GM12878 (cell line): ENCODE results near the gene ANXA3. TPM values are rescaled to one million over a fixed set of nuclear protein-coding genes. Genes with fewer than 3 reads are reported as not detected.

Experiments used
- ATAC-seq: fragments of 200-7000 bp; cut with Tn5 transposase; 3 replicates; pipeline ENCODE4 v1.9.1; 2020; ENCODE audit warnings: mild to moderate bottlenecking, moderate library complexity
- BruUV-seq: library from RNA; stranded (reverse); fragments of 400-500 nt; replicated peaks from 2 replicates; lab custom pipeline; 2021; lab: Mats Ljungman, UMichigan
- CTCF ChIA-PET: fragments of 300-600 bp; sonication (Branson Sonifier 250); formaldehyde crosslinking; extraction: SDS; loops from one replicate; lab custom pipeline; 2021; ENCODE audit warnings: inconsistent platforms; lab: Yijun Ruan, JAX
- POLR2A ChIA-PET: fragments of 350-600 bp; formaldehyde crosslinking; extraction: SDS; loops from one replicate; lab custom pipeline; 2021; ENCODE audit warnings: inconsistent platforms; lab: Charles Lee
- RAD21 ChIA-PET: fragments of 300-600 bp; sonication (Branson Sonifier 250); formaldehyde crosslinking; loops from one replicate; lab custom pipeline; 2023; ENCODE audit warnings: antibody characterized with exemption; ENCODE audit not compliant: unreplicated experiment; lab: Charles Lee
- SMC1A ChIA-PET: fragments of 300-600 bp; sonication (Branson Sonifier 250); formaldehyde crosslinking; loops from one replicate; lab custom pipeline; 2023; ENCODE audit not compliant: unreplicated experiment, uncharacterized antibody; lab: Charles Lee
- DNase-seq: peaks from one replicate; pipeline ENCODE4 v3.0.0-alpha.2; 2011; ENCODE audit warnings: low read depth, low spot score
- FAIRE-seq: peaks from 3 replicates; lab custom pipeline; 2011; peaks lifted over from hg19 to GRCh38; lab: Jason Lieb, UNC
- H2AFZ ChIP-seq: 2 replicates; pipeline ENCODE4 v1.6.0; 2011; ENCODE audit warnings: low read depth, low read length, control low read depth; ENCODE audit not compliant: control insufficient read depth
- H3K27ac ChIP-seq: 2 replicates; pipeline ENCODE4 v1.5.1; 2011; ENCODE audit warnings: control low read depth; ENCODE audit not compliant: control insufficient read depth, insufficient read depth
- H3K27me3 ChIP-seq, 2 experiments: replicated peaks in 1 of 2; 2 replicates each; pipeline versions ENCODE4 v1.6.0 to v1.6.1; 2011; ENCODE audit warnings: low read length in 1 of 2; ENCODE audit not compliant: control insufficient read depth in 2 of 2, insufficient read depth in 2 of 2
- H3K36me3 ChIP-seq, 2 experiments: 2 replicates each; pipeline ENCODE4 v1.5.1; 2011; ENCODE audit warnings: low read length in 1 of 2; ENCODE audit not compliant: control insufficient read depth in 2 of 2, insufficient read depth in 2 of 2
- H3K4me1 ChIP-seq: 2 replicates; pipeline ENCODE4 v1.6.1; 2011; ENCODE audit warnings: mild to moderate bottlenecking, low read length, moderate library complexity, mixed read lengths; ENCODE audit not compliant: control insufficient read depth, insufficient read depth
- H3K4me2 ChIP-seq: 2 replicates; pipeline ENCODE4 v1.6.0; 2011; ENCODE audit warnings: control low read depth; ENCODE audit not compliant: control insufficient read depth, insufficient read depth
- H3K4me3 ChIP-seq: fragments of 200-600 bp; sonication (generic); 2 replicates; pipeline ENCODE4 v1.5.1; 2016
- H3K79me2 ChIP-seq: 2 replicates; pipeline ENCODE4 v1.6.0; 2011; ENCODE audit warnings: low read length; ENCODE audit not compliant: control insufficient read depth, insufficient read depth
- H3K9ac ChIP-seq: 2 replicates; pipeline ENCODE4 v1.8.0; 2011; ENCODE audit warnings: low read length, control low read depth, mixed read lengths; ENCODE audit not compliant: control insufficient read depth, insufficient read depth
- H3K9me3 ChIP-seq: replicated peaks from 3 replicates; pipeline ENCODE4 v1.5.1; 2011; ENCODE audit warnings: mild to moderate bottlenecking, low read length; ENCODE audit not compliant: control insufficient read depth, insufficient read depth
- H4K20me1 ChIP-seq: 2 replicates; pipeline ENCODE4 v1.6.0; 2011; ENCODE audit not compliant: control insufficient read depth, insufficient read depth
- BHLHE40 ChIP-seq, 2 experiments: fragments of 450-650 bp in 1 of 2; IDR thresholded peaks; 2 replicates each; pipeline ENCODE4 v1.6.1; 2011 to 2017; ENCODE audit warnings: low read depth in 2 of 2, borderline replicate concordance in 1 of 2, improper control_type of control experiment in 1 of 2, low read length in 1 of 2, mild to moderate bottlenecking in 1 of 2
- CEBPB ChIP-seq, 2 experiments: fragments of 150-350 bp in 1 of 2; IDR thresholded peaks; 2 replicates each; pipeline ENCODE4 v1.6.1; 2012 to 2014; ENCODE audit warnings: low read depth in 2 of 2, low read length in 2 of 2, borderline replicate concordance in 1 of 2, inconsistent platforms in 1 of 2
- CREB1 ChIP-seq: IDR thresholded peaks from 2 replicates; pipeline ENCODE4 v1.6.1; 2012; ENCODE audit warnings: low read depth, mild to moderate bottlenecking, inconsistent platforms
- EP300 ChIP-seq, 2 experiments: fragments of 150-350 bp in 1 of 2; IDR thresholded peaks; 2 replicates each; pipeline ENCODE4 v1.6.1; 2011 to 2012; ENCODE audit warnings: low read depth in 2 of 2, low read length in 2 of 2, borderline replicate concordance in 1 of 2, improper control_type of control experiment in 1 of 2, inconsistent platforms in 1 of 2; ENCODE audit not compliant: control insufficient read depth in 1 of 2
- ESRRA ChIP-seq: IDR thresholded peaks from 2 replicates; pipeline ENCODE4 v1.6.1; 2012; ENCODE audit warnings: mild to moderate bottlenecking, low read length, improper control_type of control experiment
- GATAD2B ChIP-seq: fragments of 450-650 bp; conservative IDR thresholded peaks from 2 replicates; pipeline ENCODE4 v1.6.1; 2017; ENCODE audit warnings: low read depth, mild to moderate bottlenecking, moderate library complexity
- KAT2A ChIP-seq: conservative IDR thresholded peaks from 2 replicates; pipeline ENCODE4 v1.6.1; 2011; ENCODE audit warnings: low read depth, low read length; ENCODE audit not compliant: control insufficient read depth
- MEF2A ChIP-seq: IDR thresholded peaks from 2 replicates; pipeline ENCODE4 v1.6.1; 2011; ENCODE audit warnings: low read depth, mild to moderate bottlenecking, low read length, moderate library complexity; ENCODE audit not compliant: insufficient read depth
- MTA3 ChIP-seq: IDR thresholded peaks from 2 replicates; pipeline ENCODE4 v1.6.1; 2012; ENCODE audit warnings: low read length, inconsistent platforms, borderline replicate concordance
- NBN ChIP-seq: fragments of 450-650 bp; IDR thresholded peaks from 2 replicates; pipeline ENCODE4 v1.6.1; 2016
- SMARCA5 ChIP-seq: fragments of 450-650 bp; IDR thresholded peaks from 2 replicates; pipeline ENCODE4 v1.6.1; 2017; ENCODE audit warnings: mild to moderate bottlenecking
- ZBED1 ChIP-seq: IDR thresholded peaks from 2 replicates; pipeline ENCODE4 v1.6.1; 2016; ENCODE audit warnings: borderline replicate concordance
- WGBS: methylation state at CpG from one replicate; pipeline ENCODE4 v1.1.6; 2016; ENCODE audit warnings: low lambda C conversion rate; ENCODE audit not compliant: insufficient replicate concordance, insufficient coverage; ENCODE audit errors: missing lambda C conversion rate; 5-methylcytosine and 5-hydroxymethylcytosine counted together
- in situ Hi-C: fragments of 300-500 bp; cut with MboI; formaldehyde crosslinking; loops from 9 replicates; pipeline ENCODE4 v1.14.3; 2018; ENCODE audit warnings: mixed read lengths
- intact Hi-C: fragments of 100-400 bp; cut with micrococcal nuclease; formaldehyde crosslinking; loops from one replicate; pipeline ENCODE4 v1.14.2; 2022; ENCODE audit not compliant: unreplicated experiment
- polyA plus RNA-seq, 11 experiments: library from polyadenylated mRNA; depleted of rRNA in 4 of 11; unstranded in 6 of 11; stranded (reverse) in 5 of 11; fragments of >200 nt; fragmentation: Nextera tagmentation in 4 of 11; fragmentation: Illumina TruSeq in 1 of 11; extraction: Ambion mirVana in 4 of 11; extraction: Trizol in 1 of 11; gene quantifications; 1 replicate in 1 of 11; 2 replicates in 10 of 11; pipeline versions ENCODE4 v1.2.1 to v1.2.3, GENCODE V29; 2011 to 2016; ENCODE audit warnings: inconsistent platforms in 2 of 11, missing spikeins in 2 of 11, low read depth in 1 of 11
- total RNA-seq, 4 experiments: library from RNA; depleted of rRNA in 3 of 4; stranded (reverse); fragments of >200 nt in 3 of 4; fragmentation: Illumina TruSeq in 1 of 4; extraction: Trizol in 1 of 4; gene quantifications; 2 replicates each; pipeline versions ENCODE4 v1.2.1 to v1.2.3, GENCODE V29; 2013 to 2021
- TF ChIP-seq, protein P1 (sequence below): fragments of 150-350 bp; IDR thresholded peaks from 2 replicates; pipeline ENCODE4 v1.6.1; 2016; ENCODE audit warnings: low read depth, low read length
- TF ChIP-seq, protein P2 (sequence below): fragments of 450-650 bp; IDR thresholded peaks from 2 replicates; pipeline ENCODE4 v1.6.1; 2017; ENCODE audit warnings: low read depth, mild to moderate bottlenecking, moderate library complexity
- TF ChIP-seq, protein P3 (sequence below): fragments of 450-650 bp; IDR thresholded peaks from 2 replicates; pipeline ENCODE4 v1.6.1; 2014; ENCODE audit warnings: mild to moderate bottlenecking
- TF ChIP-seq, protein P4 (sequence below): IDR thresholded peaks from 2 replicates; pipeline ENCODE4 v1.6.1; 2012; ENCODE audit warnings: low read depth, low read length, improper control_type of control experiment

The ANXA3 gene
- total and polyA plus RNA-seq, 10 of the 15 experiments (the other 5 are each of a cell fraction or from before 2014, with no cell fraction given), result 0.28 to 14.7 (median 0.91) TPM

DNA sequence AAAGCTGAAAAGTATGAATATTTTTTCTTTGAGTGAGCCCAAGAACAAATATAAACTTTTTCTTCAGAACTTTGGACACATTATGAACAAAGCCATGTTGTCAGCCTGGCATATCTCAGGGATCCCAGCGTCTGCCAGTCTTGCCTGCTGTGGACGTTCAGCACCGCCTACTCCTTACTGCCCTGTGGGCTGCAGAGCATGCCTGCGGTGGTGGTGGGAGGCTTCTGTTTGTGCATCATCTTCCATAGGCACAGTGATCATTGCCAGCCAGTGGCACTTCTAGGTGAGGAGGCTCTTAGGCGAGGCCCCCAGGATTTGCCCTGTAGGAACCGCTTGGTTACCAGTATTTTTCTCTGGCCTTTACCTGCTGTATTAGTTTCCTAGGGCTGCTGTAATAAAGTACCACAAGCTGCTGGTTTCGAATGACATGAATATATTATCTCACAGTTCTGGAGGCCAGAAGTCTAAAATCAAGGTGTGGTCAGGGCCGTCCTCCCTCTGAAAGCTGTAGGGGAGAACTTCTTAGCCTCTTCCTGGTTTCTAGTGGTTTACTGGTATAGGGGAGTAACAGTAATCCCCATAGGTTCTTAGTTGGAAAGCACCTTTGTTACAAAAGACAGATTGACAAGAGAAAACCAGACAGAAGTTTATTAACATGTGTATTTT lies 15.4 kb downstream of the ANXA3 start:
- Histone ChIP-seq H3K27ac (no peak overlapping the region), H3K79me2 (no peaks in the 10 kb centered on the region), H3K36me3 (no peaks in the 10 kb centered on the region), H3K4me3 (no peak overlapping the region), H4K20me1 (no peaks in the 10 kb centered on the region), H3K9ac (no peak overlapping the region), H2AFZ (peak overlapping the region; percentile 18; the same call in 1 of the 2 replicates), H3K27me3 (no peaks in the 10 kb centered on the region), H3K9me3 (no peaks in the 10 kb centered on the region; the same call in 2 of the 3 replicates), H3K4me2 (0 out of 2 replicates have a peak overlapping the region, but pooled peaks have one; percentile 27), H3K4me1 (peaks cover 6% of the 10 kb centered on the region)
- 32% methylated on average over 8 of the region's 8 CpGs for WGBS
- ATAC-seq, result peak; percentile 90
- intact Hi-C loops, result loop anchor here (10.0 kb wide), 1 partner anchor 512 kb away; the partner anchor contains the start of gene FRAS1
- in situ Hi-C loops, result no loop called here
- ChIA-PET CTCF (interaction anchor here (1.1 to 4.5 kb wide), 7 partner anchors 20 to 607 kb away, joined by 4 to 19 read pairs (median 5); no protein-coding TSS in a partner anchor), POLR2A (interaction anchor here (0.5 to 1.4 kb wide), 6 partner anchors 8 to 170 kb away, joined by 3 to 5 read pairs (median 3); no protein-coding TSS in a partner anchor), RAD21 (interaction anchor here (0.6 to 3.7 kb wide), 13 partner anchors 16 to 510 kb away, joined by 3 to 29 read pairs (median 4); partner anchors contain the start of genes ANXA3 and FRAS1), SMC1A (interaction anchor here (0.6 to 7.1 kb wide), 18 partner anchors 10 to 604 kb away, joined by 3 to 69 read pairs (median 4); partner anchors contain the start of gene ANXA3)
- FAIRE-seq, result no peak
- DNase-seq, result peak; percentile 57
- no TSS peak for BruUV-seq
- TF ChIP-seq ZBED1 (no peak), CEBPB (IDR thresholded peaks at IDR 0.05; ENCODE audit: borderline replicate concordance in 1 of 2, low read depth in 2 of 2, low read length in 2 of 2) (no peak), SMARCA5 (peak; percentile 62; the same call in 1 of the 2 replicates), MTA3 (no peak), CREB1 (no peak), NBN (0 out of 2 replicates have a peak, but pooled peaks have one; percentile 57), ESRRA (no peak), GATAD2B (peak; percentile 48; the same call in 1 of the 2 replicates), BHLHE40 (IDR thresholded peaks at IDR 0.05; ENCODE audit: borderline replicate concordance in 1 of 2, low read depth in 2 of 2, low read length in 1 of 2) (0 out of 4 replicates have a peak, but pooled peaks of 1 of the 2 experiments have one; percentile 15), KAT2A (no peak), MEF2A (no peak), EP300 (IDR thresholded peaks at IDR 0.05; ENCODE audit: borderline replicate concordance in 1 of 2, control insufficient read depth in 1 of 2, low read depth in 2 of 2, low read length in 2 of 2) (peak; percentile 38 to 72; a peak in 3 of 4 replicates)
- TF ChIP-seq, protein P1, sequence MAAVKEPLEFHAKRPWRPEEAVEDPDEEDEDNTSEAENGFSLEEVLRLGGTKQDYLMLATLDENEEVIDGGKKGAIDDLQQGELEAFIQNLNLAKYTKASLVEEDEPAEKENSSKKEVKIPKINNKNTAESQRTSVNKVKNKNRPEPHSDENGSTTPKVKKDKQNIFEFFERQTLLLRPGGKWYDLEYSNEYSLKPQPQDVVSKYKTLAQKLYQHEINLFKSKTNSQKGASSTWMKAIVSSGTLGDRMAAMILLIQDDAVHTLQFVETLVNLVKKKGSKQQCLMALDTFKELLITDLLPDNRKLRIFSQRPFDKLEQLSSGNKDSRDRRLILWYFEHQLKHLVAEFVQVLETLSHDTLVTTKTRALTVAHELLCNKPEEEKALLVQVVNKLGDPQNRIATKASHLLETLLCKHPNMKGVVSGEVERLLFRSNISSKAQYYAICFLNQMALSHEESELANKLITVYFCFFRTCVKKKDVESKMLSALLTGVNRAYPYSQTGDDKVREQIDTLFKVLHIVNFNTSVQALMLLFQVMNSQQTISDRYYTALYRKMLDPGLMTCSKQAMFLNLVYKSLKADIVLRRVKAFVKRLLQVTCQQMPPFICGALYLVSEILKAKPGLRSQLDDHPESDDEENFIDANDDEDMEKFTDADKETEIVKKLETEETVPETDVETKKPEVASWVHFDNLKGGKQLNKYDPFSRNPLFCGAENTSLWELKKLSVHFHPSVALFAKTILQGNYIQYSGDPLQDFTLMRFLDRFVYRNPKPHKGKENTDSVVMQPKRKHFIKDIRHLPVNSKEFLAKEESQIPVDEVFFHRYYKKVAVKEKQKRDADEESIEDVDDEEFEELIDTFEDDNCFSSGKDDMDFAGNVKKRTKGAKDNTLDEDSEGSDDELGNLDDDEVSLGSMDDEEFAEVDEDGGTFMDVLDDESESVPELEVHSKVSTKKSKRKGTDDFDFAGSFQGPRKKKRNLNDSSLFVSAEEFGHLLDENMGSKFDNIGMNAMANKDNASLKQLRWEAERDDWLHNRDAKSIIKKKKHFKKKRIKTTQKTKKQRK, result no peak
- TF ChIP-seq, protein P2, sequence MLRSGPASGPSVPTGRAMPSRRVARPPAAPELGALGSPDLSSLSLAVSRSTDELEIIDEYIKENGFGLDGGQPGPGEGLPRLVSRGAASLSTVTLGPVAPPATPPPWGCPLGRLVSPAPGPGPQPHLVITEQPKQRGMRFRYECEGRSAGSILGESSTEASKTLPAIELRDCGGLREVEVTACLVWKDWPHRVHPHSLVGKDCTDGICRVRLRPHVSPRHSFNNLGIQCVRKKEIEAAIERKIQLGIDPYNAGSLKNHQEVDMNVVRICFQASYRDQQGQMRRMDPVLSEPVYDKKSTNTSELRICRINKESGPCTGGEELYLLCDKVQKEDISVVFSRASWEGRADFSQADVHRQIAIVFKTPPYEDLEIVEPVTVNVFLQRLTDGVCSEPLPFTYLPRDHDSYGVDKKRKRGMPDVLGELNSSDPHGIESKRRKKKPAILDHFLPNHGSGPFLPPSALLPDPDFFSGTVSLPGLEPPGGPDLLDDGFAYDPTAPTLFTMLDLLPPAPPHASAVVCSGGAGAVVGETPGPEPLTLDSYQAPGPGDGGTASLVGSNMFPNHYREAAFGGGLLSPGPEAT, result peak; percentile 89
- TF ChIP-seq, protein P3, sequence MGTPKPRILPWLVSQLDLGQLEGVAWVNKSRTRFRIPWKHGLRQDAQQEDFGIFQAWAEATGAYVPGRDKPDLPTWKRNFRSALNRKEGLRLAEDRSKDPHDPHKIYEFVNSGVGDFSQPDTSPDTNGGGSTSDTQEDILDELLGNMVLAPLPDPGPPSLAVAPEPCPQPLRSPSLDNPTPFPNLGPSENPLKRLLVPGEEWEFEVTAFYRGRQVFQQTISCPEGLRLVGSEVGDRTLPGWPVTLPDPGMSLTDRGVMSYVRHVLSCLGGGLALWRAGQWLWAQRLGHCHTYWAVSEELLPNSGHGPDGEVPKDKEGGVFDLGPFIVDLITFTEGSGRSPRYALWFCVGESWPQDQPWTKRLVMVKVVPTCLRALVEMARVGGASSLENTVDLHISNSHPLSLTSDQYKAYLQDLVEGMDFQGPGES, result no peak
- TF ChIP-seq, protein P4, sequence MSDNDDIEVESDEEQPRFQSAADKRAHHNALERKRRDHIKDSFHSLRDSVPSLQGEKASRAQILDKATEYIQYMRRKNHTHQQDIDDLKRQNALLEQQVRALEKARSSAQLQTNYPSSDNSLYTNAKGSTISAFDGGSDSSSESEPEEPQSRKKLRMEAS, result no peak
